H1 (cell line): ENCODE data around the gene ZNF248.

Source experiments
- BACH1 ChIP-seq: IDR thresholded peaks from 2 replicates; pipeline ENCODE4 v1.6.1; 2012; ENCODE audit warnings: low read length, improper control_type of control experiment
- CBX5 ChIP-seq: fragments of 300-800, 300-1000 bp; sonication (generic); IDR thresholded peaks from 2 replicates; pipeline ENCODE4 v1.7.1; 2016; ENCODE audit warnings: antibody characterized with exemption, low read length, low read depth
- CTCF ChIP-seq, 3 experiments: IDR thresholded peaks; 1 replicate in 2 of 3; 2 replicates in 1 of 3; pipeline versions ENCODE4 v1.5.1 to v1.6.1; 2011; ENCODE audit warnings: low read length in 3 of 3, mild to moderate bottlenecking in 3 of 3, inconsistent platforms in 2 of 3, low read depth in 1 of 3, moderate library complexity in 1 of 3; ENCODE audit not compliant: insufficient read depth in 1 of 3; ENCODE audit errors: control extremely low read depth in 1 of 3
- EZH2 ChIP-seq: fragments of 200-600 bp; sonication (generic); IDR thresholded peaks from 2 replicates; pipeline ENCODE4 v1.7.1; 2012; ENCODE audit warnings: low read depth, mild to moderate bottlenecking, moderate library complexity, low read length, inconsistent platforms; ENCODE audit not compliant: severe bottlenecking
- MAX ChIP-seq: IDR thresholded peaks from 2 replicates; pipeline ENCODE4 v1.6.1; 2012; ENCODE audit warnings: inconsistent platforms
- POLR2AphosphoS5 ChIP-seq: IDR thresholded peaks from 2 replicates; pipeline ENCODE4 v1.6.1; 2011; ENCODE audit warnings: low read depth, low read length
- RFX5 ChIP-seq: IDR thresholded peaks from 2 replicates; pipeline ENCODE4 v1.6.1; 2011; ENCODE audit warnings: low read depth, low read length, improper control_type of control experiment, borderline replicate concordance
- SAP30 ChIP-seq: fragments of 300-600 bp; sonication (generic); IDR thresholded peaks from 2 replicates; pipeline ENCODE4 v1.7.1; 2012; ENCODE audit warnings: low read length, moderate library complexity, mild to moderate bottlenecking, inconsistent platforms; ENCODE audit not compliant: insufficient read depth, insufficient replicate concordance
- SIN3A ChIP-seq, 2 experiments: IDR thresholded peaks in 1 of 2; conservative IDR thresholded peaks in 1 of 2; 2 replicates each; pipeline ENCODE4 v1.6.1; 2011 to 2012; ENCODE audit warnings: low read length in 2 of 2, improper control_type of control experiment in 1 of 2, low read depth in 1 of 2, mild to moderate bottlenecking in 1 of 2
- SP1 ChIP-seq: IDR thresholded peaks from 2 replicates; pipeline ENCODE4 v1.6.1; 2011; ENCODE audit warnings: low read depth, low read length
- YY1 ChIP-seq: IDR thresholded peaks from 2 replicates; pipeline ENCODE4 v1.6.1; 2011; ENCODE audit warnings: low read depth, mild to moderate bottlenecking, low read length

GRCh38 chr10:37844644-37845043 is 12.8 kb downstream of the ZNF248 start:
- TF ChIP-seq MAX: no peak
- TF ChIP-seq BACH1: no peak
- no peak for TF ChIP-seq CTCF (IDR thresholded peaks at IDR 0.05; ENCODE audit: control extremely low read depth in 1 of 3, insufficient read depth in 1 of 3, low read depth in 1 of 3, low read length in 3 of 3)
- TF ChIP-seq CBX5: no peak
- TF ChIP-seq EZH2: no peak
- no peak for TF ChIP-seq YY1
- TF ChIP-seq SIN3A (conservative IDR thresholded peaks at IDR 0.05 in 1 of 2, IDR thresholded peaks at IDR 0.05 in 1 of 2; ENCODE audit: low read depth in 1 of 2, low read length in 2 of 2): no peak
- TF ChIP-seq POLR2AphosphoS5: no peak
- TF ChIP-seq SAP30: no peak
- TF ChIP-seq SP1: no peak
- no peak for TF ChIP-seq RFX5
